ENCODE measurements around the gene SLX4IP. TPM values are rescaled to one million over a fixed set of nuclear protein-coding genes. Genes with fewer than 3 reads are reported as not detected.

Gene SLX4IP
- total RNA-seq, 6 experiments from 2014 or later: 4.1 to 4.8 (median 4.5) TPM

GRCh38 chr20:10438217-10438616, 3.1 kb downstream of the SLX4IP start:
- DNase-seq: no peak
- no peaks in the 10 kb centered on the region for H3K9me3 Mint-ChIP-seq
- no peak overlapping the region for H3K27ac Mint-ChIP-seq
- peaks cover 2% of the 10 kb centered on the region; the same call in 1 of the 2 replicates for H3K27me3 Mint-ChIP-seq (ENCODE audit: insufficient read depth)
- H3K4me1 Mint-ChIP-seq (ENCODE audit: low read depth): peaks cover 7% of the 10 kb centered on the region
- H3K36me3 Mint-ChIP-seq (ENCODE audit: low read depth): no peaks in the 10 kb centered on the region; the same call in 1 of the 2 replicates
- TF ChIP-seq, protein P1, sequence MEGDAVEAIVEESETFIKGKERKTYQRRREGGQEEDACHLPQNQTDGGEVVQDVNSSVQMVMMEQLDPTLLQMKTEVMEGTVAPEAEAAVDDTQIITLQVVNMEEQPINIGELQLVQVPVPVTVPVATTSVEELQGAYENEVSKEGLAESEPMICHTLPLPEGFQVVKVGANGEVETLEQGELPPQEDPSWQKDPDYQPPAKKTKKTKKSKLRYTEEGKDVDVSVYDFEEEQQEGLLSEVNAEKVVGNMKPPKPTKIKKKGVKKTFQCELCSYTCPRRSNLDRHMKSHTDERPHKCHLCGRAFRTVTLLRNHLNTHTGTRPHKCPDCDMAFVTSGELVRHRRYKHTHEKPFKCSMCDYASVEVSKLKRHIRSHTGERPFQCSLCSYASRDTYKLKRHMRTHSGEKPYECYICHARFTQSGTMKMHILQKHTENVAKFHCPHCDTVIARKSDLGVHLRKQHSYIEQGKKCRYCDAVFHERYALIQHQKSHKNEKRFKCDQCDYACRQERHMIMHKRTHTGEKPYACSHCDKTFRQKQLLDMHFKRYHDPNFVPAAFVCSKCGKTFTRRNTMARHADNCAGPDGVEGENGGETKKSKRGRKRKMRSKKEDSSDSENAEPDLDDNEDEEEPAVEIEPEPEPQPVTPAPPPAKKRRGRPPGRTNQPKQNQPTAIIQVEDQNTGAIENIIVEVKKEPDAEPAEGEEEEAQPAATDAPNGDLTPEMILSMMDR (IDR thresholded peaks at IDR 0.05): no peak
- H3K4me3 Mint-ChIP-seq: no peak overlapping the region

- H3K9me3 Mint-ChIP-seq: no peaks in the 10 kb centered on the region
- H3K4me3 Mint-ChIP-seq: no peak overlapping the region
- TF ChIP-seq, protein P1 (IDR thresholded peaks at IDR 0.05): no peak
- H3K27me3 Mint-ChIP-seq (ENCODE audit: insufficient read depth): no peaks in the 10 kb centered on the region; the same call in 1 of the 2 replicates
- peaks cover 22% of the 10 kb centered on the region for H3K4me1 Mint-ChIP-seq (ENCODE audit: low read depth)
- no peaks in the 10 kb centered on the region for H3K36me3 Mint-ChIP-seq (ENCODE audit: low read depth)
- no peak overlapping the region for H3K27ac Mint-ChIP-seq
- DNase-seq: no peak
These were observed 8.8 kb downstream of the SLX4IP start for GRCh38 chr20:10443936-10444335.

DNA sequence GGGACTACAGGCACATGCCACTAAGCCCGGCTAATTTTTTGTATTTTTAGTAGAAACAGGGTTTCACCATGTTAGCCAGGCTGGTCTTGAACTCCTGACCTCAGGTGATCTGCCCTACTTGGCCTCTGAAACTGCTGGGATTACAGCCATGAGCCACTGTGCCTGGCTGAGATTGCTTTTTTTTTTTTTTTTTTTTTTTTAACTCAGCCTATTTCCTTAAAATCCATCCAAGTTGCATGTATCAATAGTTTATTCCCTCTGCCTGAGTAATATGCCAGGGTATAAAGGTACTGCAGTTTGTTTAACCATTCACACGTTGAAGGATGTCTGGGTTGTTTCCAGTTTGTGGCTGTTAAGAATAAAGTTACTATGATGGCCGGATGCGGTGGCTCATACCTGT, 10.7 kb downstream of the SLX4IP start:
- TF ChIP-seq, protein P1 (IDR thresholded peaks at IDR 0.05): no peak
- Mint-ChIP-seq H3K4me1 (ENCODE audit: low read depth) (peaks cover 27% of the 10 kb centered on the region), H3K36me3 (ENCODE audit: low read depth) (no peaks in the 10 kb centered on the region), H3K4me3 (no peak overlapping the region), H3K27ac (no peak overlapping the region), H3K9me3 (no peaks in the 10 kb centered on the region), H3K27me3 (ENCODE audit: insufficient read depth) (no peaks in the 10 kb centered on the region; the same call in 1 of the 2 replicates)
- no peak for DNase-seq

- no peaks in the 10 kb centered on the region for H3K36me3 Mint-ChIP-seq (ENCODE audit: low read depth)
- H3K4me1 Mint-ChIP-seq (ENCODE audit: low read depth): peaks cover 27% of the 10 kb centered on the region
- H3K4me3 Mint-ChIP-seq: peak overlapping the region; percentile 62
These were observed 11.9 kb downstream of the SLX4IP start for GRCh38 chr20:10447028-10447427.

GRCh38 chr20:10448270-10449156, 13.4 kb downstream of the SLX4IP start:
- Mint-ChIP-seq H3K9me3 (no peaks in the 10 kb centered on the region), H3K36me3 (ENCODE audit: low read depth) (peaks cover 7% of the 10 kb centered on the region; the same call in 1 of the 2 replicates), H3K27me3 (ENCODE audit: insufficient read depth) (peaks cover 5% of the 10 kb centered on the region; the same call in 1 of the 2 replicates), H3K4me1 (ENCODE audit: low read depth) (peaks cover 34% of the 10 kb centered on the region), H3K27ac (no peak overlapping the region), H3K4me3 (no peak overlapping the region)
- TF ChIP-seq, protein P1 (IDR thresholded peaks at IDR 0.05): no peak
- peak; percentile 19 for DNase-seq

More at GRCh38 chr20:10447028-10447427, 11.9 kb downstream of the SLX4IP start:
- H3K27ac Mint-ChIP-seq: no peak overlapping the region; the same call in 1 of the 2 replicates
- TF ChIP-seq, protein P1 (IDR thresholded peaks at IDR 0.05): no peak
- H3K27me3 Mint-ChIP-seq (ENCODE audit: insufficient read depth): no peaks in the 10 kb centered on the region; the same call in 1 of the 2 replicates
- no peaks in the 10 kb centered on the region for H3K9me3 Mint-ChIP-seq
- peak; percentile 40 for DNase-seq

All from HFFc6 (cell line).